A673 (cell line): Measurements from ENCODE around the gene MICB.

Experiments used
- EZH2 ChIP-seq: fragments of 200-600 bp; sonication (generic); IDR thresholded peaks from 2 replicates; pipeline ENCODE4 v1.6.1; 2017; ENCODE audit warnings: borderline replicate concordance, low read depth, mild to moderate bottlenecking, mixed read lengths, antibody characterized with exemption, low read length; ENCODE audit not compliant: poor library complexity, severe bottlenecking
- TF ChIP-seq, protein P1 (sequence below): fragments of 300-800, 200-600 bp; sonication (generic); conservative IDR thresholded peaks from 2 replicates; pipeline ENCODE4 v1.5.1; 2017; ENCODE audit warnings: low read depth, mild to moderate bottlenecking, antibody characterized with exemption, low read length, moderate library complexity, mixed read lengths

DNA sequence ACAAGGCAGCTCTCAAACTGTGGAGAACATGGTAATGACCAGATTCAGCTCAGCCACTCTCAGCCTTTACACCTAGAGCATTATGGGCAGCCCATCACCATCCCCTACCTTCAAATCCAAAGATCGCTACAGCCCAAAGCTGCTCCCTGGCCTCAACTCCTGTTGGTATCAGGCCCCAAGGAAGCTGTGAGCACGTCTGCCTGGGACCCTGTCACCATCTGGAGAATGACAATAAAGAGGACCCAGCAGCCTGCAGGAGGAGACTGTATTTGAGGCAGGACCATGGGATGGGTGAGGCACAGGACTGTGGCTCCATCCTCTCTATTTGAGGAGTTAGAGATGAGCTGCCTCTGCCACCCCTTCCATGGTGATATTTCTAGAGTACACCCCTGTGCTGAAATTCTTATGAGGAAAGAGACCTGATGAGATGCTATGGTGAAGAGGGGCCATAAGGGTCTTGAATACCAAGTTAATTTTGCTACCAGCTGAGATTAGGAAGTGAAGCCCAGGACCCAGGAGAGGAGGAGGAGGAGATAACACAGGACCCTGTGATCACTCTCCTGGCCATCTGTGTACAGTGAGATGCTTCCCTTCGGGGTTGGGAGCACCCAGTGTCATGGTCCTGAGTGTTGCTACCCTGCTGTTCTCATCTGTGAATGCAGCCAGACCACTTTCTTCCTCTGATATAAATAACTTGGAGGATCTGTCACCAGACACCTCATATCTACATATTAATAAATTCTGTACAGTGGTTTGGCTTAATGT is 19.6 kb upstream of the MICB start:
- TF ChIP-seq EZH2, result no peak
- TF ChIP-seq, protein P1, sequence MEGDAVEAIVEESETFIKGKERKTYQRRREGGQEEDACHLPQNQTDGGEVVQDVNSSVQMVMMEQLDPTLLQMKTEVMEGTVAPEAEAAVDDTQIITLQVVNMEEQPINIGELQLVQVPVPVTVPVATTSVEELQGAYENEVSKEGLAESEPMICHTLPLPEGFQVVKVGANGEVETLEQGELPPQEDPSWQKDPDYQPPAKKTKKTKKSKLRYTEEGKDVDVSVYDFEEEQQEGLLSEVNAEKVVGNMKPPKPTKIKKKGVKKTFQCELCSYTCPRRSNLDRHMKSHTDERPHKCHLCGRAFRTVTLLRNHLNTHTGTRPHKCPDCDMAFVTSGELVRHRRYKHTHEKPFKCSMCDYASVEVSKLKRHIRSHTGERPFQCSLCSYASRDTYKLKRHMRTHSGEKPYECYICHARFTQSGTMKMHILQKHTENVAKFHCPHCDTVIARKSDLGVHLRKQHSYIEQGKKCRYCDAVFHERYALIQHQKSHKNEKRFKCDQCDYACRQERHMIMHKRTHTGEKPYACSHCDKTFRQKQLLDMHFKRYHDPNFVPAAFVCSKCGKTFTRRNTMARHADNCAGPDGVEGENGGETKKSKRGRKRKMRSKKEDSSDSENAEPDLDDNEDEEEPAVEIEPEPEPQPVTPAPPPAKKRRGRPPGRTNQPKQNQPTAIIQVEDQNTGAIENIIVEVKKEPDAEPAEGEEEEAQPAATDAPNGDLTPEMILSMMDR, result no peak
